GM19324 (cell line): ENCODE results near the gene SERPINA5.

ENCODE experiments used
- ATAC-seq: cut with Tn5 transposase; IDR thresholded peaks from one replicate; pipeline ENCODE4 v1.9.1; 2021; ENCODE audit warnings: mild to moderate bottlenecking, moderate library complexity; ENCODE audit not compliant: unreplicated experiment, low FRiP score

Gene SERPINA5, protein sequence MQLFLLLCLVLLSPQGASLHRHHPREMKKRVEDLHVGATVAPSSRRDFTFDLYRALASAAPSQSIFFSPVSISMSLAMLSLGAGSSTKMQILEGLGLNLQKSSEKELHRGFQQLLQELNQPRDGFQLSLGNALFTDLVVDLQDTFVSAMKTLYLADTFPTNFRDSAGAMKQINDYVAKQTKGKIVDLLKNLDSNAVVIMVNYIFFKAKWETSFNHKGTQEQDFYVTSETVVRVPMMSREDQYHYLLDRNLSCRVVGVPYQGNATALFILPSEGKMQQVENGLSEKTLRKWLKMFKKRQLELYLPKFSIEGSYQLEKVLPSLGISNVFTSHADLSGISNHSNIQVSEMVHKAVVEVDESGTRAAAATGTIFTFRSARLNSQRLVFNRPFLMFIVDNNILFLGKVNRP

DNA sequence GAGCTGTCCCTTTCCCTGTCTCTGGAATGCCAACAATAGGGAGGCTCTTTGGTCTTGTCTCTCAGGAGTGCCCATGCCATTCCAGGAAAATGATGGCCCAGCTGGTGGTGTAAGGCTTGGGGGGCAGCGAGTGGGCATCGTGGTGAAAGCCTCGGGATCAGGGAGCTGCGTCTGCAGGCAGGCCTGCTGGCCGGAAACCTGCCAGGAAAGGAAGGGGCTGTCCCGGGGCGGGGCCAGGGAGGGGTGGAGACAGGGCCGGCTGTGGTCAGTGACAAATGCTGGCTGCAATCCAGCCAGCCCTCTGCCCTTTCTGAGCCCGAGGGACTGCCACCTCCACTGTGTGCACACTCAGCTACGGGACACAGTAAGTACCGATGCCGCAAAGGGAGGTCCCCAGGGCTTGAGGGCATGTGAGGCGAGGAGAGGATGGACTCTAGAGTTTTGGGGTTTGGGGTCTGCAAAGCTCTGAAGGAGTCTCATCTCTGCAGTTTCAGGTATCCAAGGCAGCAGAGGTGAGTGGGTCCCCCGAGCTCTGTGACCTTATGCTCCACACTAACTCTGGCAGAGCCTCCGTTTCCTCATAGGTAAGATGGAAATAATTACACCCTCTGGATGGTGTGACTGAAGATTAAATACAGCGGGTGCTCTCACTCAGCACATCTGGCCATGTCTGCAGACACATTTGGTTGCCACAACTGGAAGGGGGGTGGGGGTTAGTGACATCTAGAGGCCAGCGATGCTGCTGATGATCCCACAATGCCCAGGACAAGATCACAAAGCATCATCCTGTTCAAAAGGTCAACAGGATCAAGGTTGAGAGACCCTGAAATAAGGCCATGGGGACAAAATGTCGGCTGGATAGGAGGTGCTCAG, at the start of gene SERPINA5:
Gene SERPINA5 (plus strand): TSS at position 300 of the 873 bp plus-strand sequence. CDS start 5,937 bp downstream, outside the sequence.
- no peak for ATAC-seq

GRCh38 chr14:94532447-94532846, 48.8 kb upstream of the SERPINA5 start:
- no peak for ATAC-seq

DNA sequence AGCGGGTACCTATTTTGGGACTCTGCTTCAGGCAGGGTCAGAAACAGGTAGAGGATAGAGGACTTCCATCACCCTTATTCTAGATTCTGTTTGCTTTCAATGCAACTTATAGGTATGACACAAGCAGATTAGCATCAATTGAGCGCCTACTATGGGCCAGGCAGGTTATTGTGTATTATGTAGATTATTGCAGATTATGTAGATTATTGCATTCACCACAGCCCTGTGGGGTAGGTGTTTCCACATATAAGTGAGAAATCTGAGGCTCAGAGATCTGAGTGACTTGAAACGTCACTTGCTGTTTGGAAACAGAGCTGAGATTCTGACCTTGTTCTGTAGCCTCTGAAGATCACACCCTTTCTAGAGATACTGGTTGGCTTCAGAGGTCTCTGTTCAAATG, 45.7 kb upstream of the SERPINA5 start:
- ATAC-seq: no peak

GRCh38 chr14:94536836-94537235, 44.4 kb upstream of the SERPINA5 start:
- ATAC-seq: no peak

GRCh38 chr14:94538070-94538740, 43.0 kb upstream of the SERPINA5 start:
- ATAC-seq: no peak

GRCh38 chr14:94539181-94539580, 42.0 kb upstream of the SERPINA5 start:
- no peak for ATAC-seq

GRCh38 chr14:94540031-94540794, 41.0 kb upstream of the SERPINA5 start:
- ATAC-seq: no peak

DNA sequence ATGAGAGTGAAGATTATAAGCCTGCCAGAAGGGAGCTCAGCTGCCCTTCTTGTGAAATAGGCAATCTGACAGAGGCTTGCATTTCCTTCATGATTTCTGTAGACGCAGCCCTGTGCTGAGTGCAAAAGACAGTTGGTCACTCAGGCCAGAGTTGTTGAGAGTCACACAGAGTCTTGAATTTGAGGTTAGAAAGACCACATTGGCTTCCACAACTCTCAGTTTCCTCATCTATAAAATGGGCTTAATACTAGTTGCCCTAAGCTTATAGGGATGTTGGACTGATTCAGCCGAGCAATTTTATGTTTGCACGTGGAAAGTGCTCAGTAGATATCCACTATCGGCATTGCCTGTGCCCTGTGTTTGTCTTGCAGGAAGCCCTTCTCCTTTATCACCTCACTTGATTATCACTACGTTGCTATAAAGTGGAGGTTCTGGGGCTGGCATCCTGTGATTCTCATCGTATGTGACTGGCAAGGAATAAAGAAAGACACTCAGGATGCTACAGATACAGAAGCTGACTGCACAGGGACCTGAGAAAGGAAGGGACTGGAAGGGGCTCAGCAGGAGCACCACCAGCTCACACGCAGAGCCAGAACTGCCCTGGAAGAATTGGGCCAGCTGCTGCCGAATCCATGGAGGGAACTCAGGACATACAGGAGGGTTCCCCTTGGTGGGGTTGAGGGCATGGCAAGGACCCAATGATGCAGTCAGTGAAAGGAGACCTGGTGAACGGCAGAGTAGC, 39.8 kb upstream of the SERPINA5 start:
- ATAC-seq: no peak

- no peak for ATAC-seq
Measured at GRCh38 chr14:94542111-94542810, 39.0 kb upstream of the SERPINA5 start.

- no peak for ATAC-seq
Measured at GRCh38 chr14:94542811-94543440, 38.3 kb upstream of the SERPINA5 start.

DNA sequence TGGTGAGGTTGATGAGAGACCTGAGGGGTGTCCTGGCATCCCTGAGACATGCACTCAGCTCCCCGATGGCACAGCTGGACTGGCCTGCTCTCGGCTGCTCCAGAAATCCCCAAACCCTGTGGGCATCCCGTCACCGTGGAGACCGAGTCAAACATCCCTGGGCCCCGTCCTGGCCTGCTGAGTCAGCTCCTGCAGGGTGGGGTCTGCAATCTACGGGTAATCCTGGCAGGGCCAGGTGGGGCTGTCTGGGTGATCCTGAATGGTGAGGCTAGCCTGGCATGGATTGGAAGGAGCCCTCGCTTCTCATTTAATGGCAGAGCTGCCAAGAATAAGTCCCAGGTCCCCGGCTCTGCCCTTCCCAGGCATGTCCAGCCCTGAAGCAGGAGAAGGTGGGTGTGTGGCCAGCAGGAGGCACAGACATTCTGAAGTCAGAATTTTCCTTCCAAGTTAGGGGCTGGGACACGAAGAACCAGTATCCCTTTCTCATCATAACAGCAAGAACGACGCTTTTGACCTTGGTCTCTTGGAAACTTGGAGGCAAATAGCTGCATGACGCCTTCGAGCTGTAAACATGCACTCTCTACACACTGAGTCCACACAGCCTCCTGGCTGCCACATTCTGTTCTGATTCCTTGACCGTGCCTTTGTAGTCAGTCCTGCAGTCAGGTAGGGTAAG, 37.6 kb upstream of the SERPINA5 start:
- ATAC-seq: no peak

DNA sequence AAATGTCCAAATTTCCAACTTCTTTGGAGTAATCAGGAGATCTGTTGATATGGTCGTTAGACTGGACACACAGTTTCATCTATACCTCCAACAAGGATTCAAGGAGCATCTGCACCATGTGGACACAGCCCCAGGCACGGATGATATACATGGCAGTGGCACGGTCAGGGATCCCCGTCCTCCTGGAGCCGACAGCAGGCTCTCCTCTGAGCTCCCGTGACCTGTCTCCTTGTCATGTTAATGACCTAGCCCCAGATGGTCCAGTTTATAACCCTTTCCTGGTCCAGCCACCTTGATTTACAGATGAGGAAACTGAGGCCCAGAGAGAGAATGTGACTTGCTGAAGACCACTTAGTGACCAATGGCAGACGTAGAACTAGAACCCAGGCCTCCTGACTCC, 36.5 kb upstream of the SERPINA5 start:
- no peak for ATAC-seq

- ATAC-seq: no peak
Measured at GRCh38 chr14:94545131-94545841, 35.9 kb upstream of the SERPINA5 start.

- no peak for ATAC-seq
Measured at GRCh38 chr14:94547151-94547680, 34.0 kb upstream of the SERPINA5 start.

DNA sequence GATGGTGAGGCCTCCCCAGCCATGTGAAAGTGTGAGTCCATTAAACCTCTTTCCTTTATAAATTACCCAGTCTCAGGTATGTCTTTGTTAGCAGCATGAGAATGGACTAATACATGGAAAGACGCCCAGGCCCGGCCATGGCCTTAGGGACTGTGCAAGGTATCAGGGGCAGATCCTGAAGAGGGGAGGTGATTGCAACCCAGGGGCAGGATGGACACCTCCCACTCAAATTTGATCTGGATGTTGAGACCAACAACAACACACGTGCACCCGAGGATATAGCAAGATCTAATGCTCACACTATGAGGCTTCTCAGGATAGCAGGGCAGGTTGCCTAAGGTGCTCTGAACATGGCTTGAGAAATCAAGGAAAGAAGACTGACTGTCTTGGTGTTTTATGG, 33.5 kb upstream of the SERPINA5 start:
- ATAC-seq: no peak

GRCh38 chr14:94548131-94548998, 32.9 kb upstream of the SERPINA5 start:
- ATAC-seq: no peak
